Kidney glomerular epithelial cell (primary cell): Measurements from ENCODE around the gene OAS3.

Experiments used
- DNase-seq: peaks from one replicate; lab custom pipeline; 2025; lab: John Stamatoyannopoulos, UW

Gene OAS3

DNA sequence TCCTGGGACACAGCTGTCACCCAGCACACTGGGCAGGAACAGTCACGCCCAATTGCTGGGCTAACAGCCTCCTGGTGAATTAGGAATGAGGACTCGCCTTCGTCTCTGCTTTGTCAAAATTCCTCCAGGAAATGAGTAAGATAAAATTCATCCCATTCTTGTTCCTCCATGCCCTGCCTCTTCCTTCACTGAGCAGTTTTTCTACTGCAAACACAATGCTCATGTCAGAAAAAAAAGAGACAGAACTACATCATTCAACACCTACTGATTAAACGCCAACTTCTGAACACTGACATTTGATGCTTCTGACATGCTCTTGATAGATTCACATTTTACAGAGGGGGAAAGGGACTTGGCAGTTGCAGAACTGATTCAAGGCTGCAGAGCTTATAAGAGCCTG is 80.8 kb downstream of the OAS3 start:
- DNase-seq = peak; percentile 5

DNA sequence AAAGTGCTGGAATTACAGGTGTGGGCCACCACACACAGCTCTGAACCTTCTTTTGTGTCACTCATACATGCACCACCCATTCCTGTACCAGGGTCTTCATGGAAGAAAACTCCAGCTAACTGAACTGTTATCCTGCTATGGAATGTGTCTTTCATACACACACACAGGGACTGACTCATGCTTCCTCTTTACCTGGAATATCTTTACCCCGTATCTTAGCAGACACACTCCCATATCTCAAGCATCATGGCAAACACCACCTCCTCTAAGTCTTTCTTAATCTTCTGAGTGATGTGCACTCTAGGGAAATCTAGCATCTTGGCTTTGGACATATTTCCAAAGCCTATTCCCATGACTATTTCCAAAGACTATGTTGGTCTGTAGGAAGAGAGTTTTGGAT is 83.2 kb downstream of the OAS3 start:
- DNase-seq = no peak
